Measurements from ENCODE around the gene REG4. TPM values are rescaled to one million over a fixed set of nuclear protein-coding genes. Genes with fewer than 3 reads are reported as not detected.

Gene REG4
- total RNA-seq, 6 donors from 2014 or later: not detected

- H3K9me3 ChIP-seq: no peaks in the 10 kb centered on the region
- H3K27ac ChIP-seq: no peak overlapping the region
- WGBS, 2 donors: 68 to 72% methylated on average over 3 of the region's 3 CpGs
- H3K4me3 ChIP-seq: no peak overlapping the region
- ATAC-seq (ENCODE audit: low FRiP score in 2 of 2) (no peak), DNase-seq (no peak)
- no peaks in the 10 kb centered on the region for H3K36me3 ChIP-seq
- TF ChIP-seq POLR2AphosphoS5 (IDR thresholded peaks at IDR 0.05) (no peak), CTCF (IDR thresholded peaks at IDR 0.05) (no peak), EP300 (IDR thresholded peaks at IDR 0.05) (no peak), POLR2A (IDR thresholded peaks at IDR 0.05) (no peak)
- no peaks in the 10 kb centered on the region for H3K4me1 ChIP-seq
- H3K27me3 ChIP-seq: no peaks in the 10 kb centered on the region
Measured at GRCh38 chr1:119758584-119758983, 52.7 kb downstream of the REG4 start.

- Histone ChIP-seq H3K9me3 (no peaks in the 10 kb centered on the region), H3K27me3 (no peaks in the 10 kb centered on the region), H3K4me3 (no peak overlapping the region), H3K4me1 (no peaks in the 10 kb centered on the region), H3K27ac (no peak overlapping the region), H3K36me3 (no peaks in the 10 kb centered on the region)
- WGBS, 2 donors: 87 to 90% methylated on average over 4 of the region's 4 CpGs
- DNase-seq (no peak), ATAC-seq (ENCODE audit: low FRiP score in 2 of 2) (no peak)
- TF ChIP-seq POLR2AphosphoS5 (IDR thresholded peaks at IDR 0.05) (no peak), EP300 (IDR thresholded peaks at IDR 0.05) (no peak), POLR2A (IDR thresholded peaks at IDR 0.05) (no peak), CTCF (IDR thresholded peaks at IDR 0.05) (no peak)
Measured at GRCh38 chr1:119752592-119752991, 58.7 kb downstream of the REG4 start.

- no peaks in the 10 kb centered on the region for H3K9me3 ChIP-seq
- H3K4me3 ChIP-seq: no peak overlapping the region
- ATAC-seq (ENCODE audit: low FRiP score in 2 of 2): no peak
- no peaks in the 10 kb centered on the region for H3K27me3 ChIP-seq
- TF ChIP-seq EP300 (IDR thresholded peaks at IDR 0.05) (no peak), CTCF (IDR thresholded peaks at IDR 0.05) (no peak), POLR2AphosphoS5 (IDR thresholded peaks at IDR 0.05) (no peak)
- no peak overlapping the region for H3K27ac ChIP-seq
- WGBS, 2 donors: 59 to 64% methylated on average over 4 of the region's 4 CpGs
- DNase-seq: no peak
- H3K4me1 ChIP-seq: no peaks in the 10 kb centered on the region
- no peaks in the 10 kb centered on the region for H3K36me3 ChIP-seq
Measured at GRCh38 chr1:119748040-119748439, 63.2 kb downstream of the REG4 start.

GRCh38 chr1:119747451-119747850 is 63.8 kb downstream of the REG4 start:
- TF ChIP-seq POLR2A (IDR thresholded peaks at IDR 0.05) (no peak), CTCF (IDR thresholded peaks at IDR 0.05) (no peak), EP300 (IDR thresholded peaks at IDR 0.05) (no peak)
- Histone ChIP-seq H3K4me3 (no peak overlapping the region), H3K9me3 (no peaks in the 10 kb centered on the region), H3K4me1 (no peaks in the 10 kb centered on the region), H3K36me3 (no peaks in the 10 kb centered on the region), H3K27ac (no peak overlapping the region), H3K27me3 (no peaks in the 10 kb centered on the region)
- ATAC-seq (ENCODE audit: low FRiP score in 2 of 2) (no peak), DNase-seq (no peak)
- WGBS, 2 donors: 64 to 86% methylated on average over 2 to 3 of the region's 3 CpGs

GRCh38 chr1:119745034-119745433 is 66.2 kb downstream of the REG4 start:
- DNase-seq (no peak), ATAC-seq (ENCODE audit: low FRiP score in 2 of 2) (no peak)
- H3K4me1 ChIP-seq: no peaks in the 10 kb centered on the region
- H3K36me3 ChIP-seq: no peaks in the 10 kb centered on the region
- 81 to 83% methylated on average over 1 of the region's 1 CpG for WGBS, 2 donors
- no peaks in the 10 kb centered on the region for H3K9me3 ChIP-seq
- H3K4me3 ChIP-seq: no peak overlapping the region
- H3K27ac ChIP-seq: no peak overlapping the region
- H3K27me3 ChIP-seq: no peaks in the 10 kb centered on the region
- no peak for TF ChIP-seq CTCF (IDR thresholded peaks at IDR 0.05)
- TF ChIP-seq POLR2AphosphoS5 (IDR thresholded peaks at IDR 0.05): no peak
- TF ChIP-seq POLR2A (IDR thresholded peaks at IDR 0.05): no peak
- no peak for TF ChIP-seq EP300 (IDR thresholded peaks at IDR 0.05)
